H9 (cell line): Measurements from ENCODE around the gene ALKBH2. TPM values are rescaled to one million over a fixed set of nuclear protein-coding genes. Genes with fewer than 3 reads are reported as not detected.

Source experiments
- DNase-seq: peaks from one replicate; pipeline ENCODE4 v3.0.0-alpha.2; 2017
- H2AFZ ChIP-seq: one replicate; pipeline ENCODE4 v1.6.1; 2013; ENCODE audit warnings: mild to moderate bottlenecking, low read length, control low read depth, moderate library complexity
- H2AK5ac ChIP-seq: 2 replicates; pipeline ENCODE4 v1.6.1; 2013; ENCODE audit warnings: low read length, control low read depth, mixed read lengths; ENCODE audit not compliant: insufficient read length
- H2BK120ac ChIP-seq: one replicate; pipeline ENCODE4 v1.6.1; 2013; ENCODE audit warnings: low read depth, mild to moderate bottlenecking, low read length, control low read depth, inconsistent platforms; ENCODE audit not compliant: poor library complexity, severe bottlenecking
- H2BK12ac ChIP-seq: 2 replicates; pipeline ENCODE4 v1.6.1; 2013; ENCODE audit warnings: low read length, control low read depth, mixed read lengths, low read depth; ENCODE audit not compliant: insufficient read length
- H2BK15ac ChIP-seq: 2 replicates; pipeline ENCODE4 v1.6.1; 2013; ENCODE audit warnings: low read depth, low read length, control low read depth
- H2BK20ac ChIP-seq: one replicate; pipeline ENCODE4 v1.6.1; 2013; ENCODE audit warnings: low read depth, mild to moderate bottlenecking, low read length, control low read depth, inconsistent platforms; ENCODE audit not compliant: poor library complexity, severe bottlenecking
- H2BK5ac ChIP-seq: 2 replicates; pipeline ENCODE4 v1.6.1; 2013; ENCODE audit warnings: low read length, control low read depth, mixed read lengths; ENCODE audit not compliant: insufficient read length
- H3K14ac ChIP-seq: 2 replicates; pipeline ENCODE4 v1.6.1; 2013; ENCODE audit warnings: low read length, control low read depth; ENCODE audit not compliant: insufficient read depth
- H3K18ac ChIP-seq: 2 replicates; pipeline ENCODE4 v1.6.1; 2013; ENCODE audit warnings: low read depth, mild to moderate bottlenecking, mixed read lengths, low read length, control low read depth; ENCODE audit not compliant: insufficient read length
- H3K23ac ChIP-seq: 2 replicates; pipeline ENCODE4 v1.6.1; 2013; ENCODE audit warnings: low read length, control low read depth, mixed read lengths, low read depth; ENCODE audit not compliant: insufficient read length
- H3K23me2 ChIP-seq: 2 replicates; pipeline ENCODE4 v1.6.1; 2013; ENCODE audit warnings: low read depth, mild to moderate bottlenecking, mixed read lengths, low read length, control low read depth; ENCODE audit not compliant: insufficient read length, poor library complexity, severe bottlenecking
- H3K27ac ChIP-seq: 2 replicates; pipeline ENCODE4 v1.5.1; 2013; ENCODE audit warnings: low read length, control low read depth, mixed read lengths, low read depth; ENCODE audit not compliant: insufficient read length
- H3K27me3 ChIP-seq: 2 replicates; pipeline ENCODE4 v1.6.1; 2013; ENCODE audit warnings: low read length, control low read depth, inconsistent platforms; ENCODE audit not compliant: insufficient read depth
- H3K4ac ChIP-seq: 2 replicates; pipeline ENCODE4 v1.6.1; 2013; ENCODE audit warnings: low read depth, mild to moderate bottlenecking, control low read depth, inconsistent platforms, low read length, moderate library complexity
- H3K4me1 ChIP-seq: 2 replicates; pipeline ENCODE4 v1.6.1; 2013; ENCODE audit warnings: low read length, control low read depth, inconsistent platforms; ENCODE audit not compliant: insufficient read depth
- H3K4me2 ChIP-seq: 2 replicates; pipeline ENCODE4 v1.6.1; 2013; ENCODE audit warnings: low read length, control low read depth, mixed read lengths; ENCODE audit not compliant: insufficient read length, insufficient read depth
- H3K56ac ChIP-seq: 2 replicates; pipeline ENCODE4 v1.6.1; 2013; ENCODE audit warnings: low read depth, mild to moderate bottlenecking, mixed read lengths, low read length, control low read depth; ENCODE audit not compliant: insufficient read length
- H3K79me1 ChIP-seq: 2 replicates; pipeline ENCODE4 v1.6.1; 2013; ENCODE audit warnings: low read depth, mild to moderate bottlenecking, moderate library complexity, low read length, control low read depth, inconsistent platforms; ENCODE audit not compliant: insufficient read depth, poor library complexity, severe bottlenecking
- H3K79me2 ChIP-seq: 2 replicates; pipeline ENCODE4 v1.6.1; 2013; ENCODE audit warnings: low read length, control low read depth, inconsistent platforms; ENCODE audit not compliant: insufficient read depth
- H3K9ac ChIP-seq: 2 replicates; pipeline ENCODE4 v1.6.1; 2013; ENCODE audit warnings: low read length, control low read depth, mixed read lengths; ENCODE audit not compliant: insufficient read length; ENCODE audit errors: extremely low read depth
- H3K9me3 ChIP-seq: one replicate; pipeline ENCODE4 v1.6.1; 2013; ENCODE audit warnings: low read depth, low read length, inconsistent platforms; ENCODE audit not compliant: control insufficient read depth
- H3T11ph ChIP-seq: one replicate; pipeline ENCODE4 v1.6.1; 2013; ENCODE audit warnings: mild to moderate bottlenecking, low read length, control low read depth, inconsistent platforms
- H4K20me1 ChIP-seq: one replicate; pipeline ENCODE4 v1.6.1; 2013; ENCODE audit not compliant: control insufficient read depth, insufficient read length, insufficient read depth
- H4K5ac ChIP-seq: 2 replicates; pipeline ENCODE4 v1.6.1; 2013; ENCODE audit warnings: low read depth, mild to moderate bottlenecking, mixed read lengths, low read length, control low read depth; ENCODE audit not compliant: insufficient read length
- H4K8ac ChIP-seq: replicated peaks from 2 replicates; pipeline ENCODE4 v1.6.1; 2013; ENCODE audit warnings: low read length, control low read depth, mixed read lengths, low read depth; ENCODE audit not compliant: insufficient read length
- H4K91ac ChIP-seq: 2 replicates; pipeline ENCODE4 v1.6.1; 2013; ENCODE audit warnings: low read depth, mild to moderate bottlenecking, moderate library complexity, mixed read lengths, low read length, control low read depth; ENCODE audit not compliant: insufficient read length
- H3K27ac Mint-ChIP-seq, 3 experiments: 2 replicates in 2 of 3; 3 replicates in 1 of 3; pipeline ENCODE4 v1.8.0; 2020 to 2021; ENCODE audit warnings: mixed read lengths in 3 of 3, mild to moderate bottlenecking in 1 of 3, moderate library complexity in 1 of 3
- H3K27me3 Mint-ChIP-seq: 2 replicates; pipeline ENCODE4 v1.8.0; 2021; ENCODE audit warnings: low read depth, mild to moderate bottlenecking, moderate library complexity, mixed read lengths
- H3K36me3 Mint-ChIP-seq, 3 experiments: 2 replicates in 2 of 3; 3 replicates in 1 of 3; pipeline ENCODE4 v1.8.0; 2020 to 2021; ENCODE audit warnings: low read depth in 3 of 3, mixed read lengths in 3 of 3; ENCODE audit not compliant: insufficient read depth in 1 of 3
- H3K4me1 Mint-ChIP-seq, 2 experiments: 2 replicates each; pipeline ENCODE4 v1.8.0; 2020; ENCODE audit warnings: mixed read lengths in 2 of 2
- H3K4me3 Mint-ChIP-seq, 2 experiments: 2 replicates in 1 of 2; 3 replicates in 1 of 2; pipeline ENCODE4 v1.8.0; 2020 to 2021; ENCODE audit warnings: mild to moderate bottlenecking in 2 of 2, mixed read lengths in 2 of 2, moderate library complexity in 1 of 2
- H3K9me3 Mint-ChIP-seq, 2 experiments: 2 replicates in 1 of 2; 3 replicates in 1 of 2; pipeline ENCODE4 v1.8.0; 2020; ENCODE audit warnings: mild to moderate bottlenecking in 2 of 2, mixed read lengths in 2 of 2, moderate library complexity in 1 of 2
- WGBS: extraction: QIAGEN DNeasy Blood & Tissue Kit; methylation state at CpG from one replicate; pipeline ENCODE4 v1.1.7; 2013; ENCODE audit warnings: missing lambda C conversion rate, low lambda C conversion rate, mixed read lengths; ENCODE audit not compliant: insufficient read length; ENCODE audit errors: extremely low coverage; 5-methylcytosine and 5-hydroxymethylcytosine counted together
- total RNA-seq: library from RNA; stranded (reverse); gene quantifications from 2 replicates; pipeline ENCODE4 v1.2.1, GENCODE V29; 2021
- TF ChIP-seq, protein P1 (sequence below): fragments of 200-600 bp; sonication (generic); conservative IDR thresholded peaks from 3 replicates; pipeline ENCODE4 v1.8.0; 2021; ENCODE audit warnings: antibody characterized with exemption, mild to moderate bottlenecking

Gene ALKBH2
- total RNA-seq, 1 experiment from 2014 or later, result 24.4 TPM

DNA sequence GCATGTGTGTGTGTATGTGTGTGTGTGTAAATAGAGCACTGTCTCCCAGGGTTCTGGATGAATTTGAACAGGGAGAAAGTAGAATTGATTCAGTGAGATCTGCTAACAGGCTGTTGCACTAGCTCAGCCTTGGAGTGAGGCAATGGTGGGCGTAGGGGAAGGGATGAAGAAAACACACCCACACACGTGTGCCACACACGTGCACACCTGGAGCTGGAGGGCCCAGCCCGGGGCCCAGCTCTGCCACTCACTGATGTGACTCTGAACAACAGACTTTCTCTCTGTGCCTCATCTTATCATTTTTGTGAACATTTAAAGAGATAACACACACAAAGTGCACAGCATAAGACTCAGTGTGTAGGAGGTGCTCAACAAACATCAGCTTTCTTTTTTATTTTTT lies 27.3 kb upstream of the ALKBH2 start:
- Histone ChIP-seq H2BK15ac (no peak overlapping the region), H4K8ac (no peak overlapping the region), H2BK20ac (no peak overlapping the region), H2AFZ (no peak overlapping the region), H3K9me3 (no peaks in the 10 kb centered on the region), H2BK12ac (no peak overlapping the region), H3K27me3 (no peaks in the 10 kb centered on the region), H4K5ac (no peak overlapping the region), H3K4ac (no peak overlapping the region), H3K4me2 (no peak overlapping the region), H2AK5ac (no peak overlapping the region), H2BK120ac (no peak overlapping the region), H3K79me2 (no peaks in the 10 kb centered on the region), H4K91ac (no peak overlapping the region), H3K23ac (no peak overlapping the region), H3K56ac (no peak overlapping the region), H3K14ac (no peak overlapping the region), H3K4me1 (peaks cover 2% of the 10 kb centered on the region; the same call in 1 of the 2 replicates), H3K79me1 (no peaks in the 10 kb centered on the region), H3K23me2 (no peaks in the 10 kb centered on the region), H3K9ac (no peak overlapping the region), H3T11ph (no peak overlapping the region), H3K27ac (no peak overlapping the region), H3K18ac (no peak overlapping the region), H2BK5ac (no peak overlapping the region), H4K20me1 (no peaks in the 10 kb centered on the region)
- H3K27me3 Mint-ChIP-seq, result no peaks in the 10 kb centered on the region
- H3K9me3 Mint-ChIP-seq, result no peaks in the 10 kb centered on the region
- whole genome bisulfite sequencing, result no CpG with 5 or more reads among the region's 4 CpGs
- peaks cover 12 to 14% of the 10 kb centered on the region in 2 experiments for H3K4me1 Mint-ChIP-seq
- no peak overlapping the region for H3K4me3 Mint-ChIP-seq
- no peaks in the 10 kb centered on the region for H3K36me3 Mint-ChIP-seq
- H3K27ac Mint-ChIP-seq, result no peak overlapping the region
- DNase-seq, result no peak
- TF ChIP-seq, protein P1, sequence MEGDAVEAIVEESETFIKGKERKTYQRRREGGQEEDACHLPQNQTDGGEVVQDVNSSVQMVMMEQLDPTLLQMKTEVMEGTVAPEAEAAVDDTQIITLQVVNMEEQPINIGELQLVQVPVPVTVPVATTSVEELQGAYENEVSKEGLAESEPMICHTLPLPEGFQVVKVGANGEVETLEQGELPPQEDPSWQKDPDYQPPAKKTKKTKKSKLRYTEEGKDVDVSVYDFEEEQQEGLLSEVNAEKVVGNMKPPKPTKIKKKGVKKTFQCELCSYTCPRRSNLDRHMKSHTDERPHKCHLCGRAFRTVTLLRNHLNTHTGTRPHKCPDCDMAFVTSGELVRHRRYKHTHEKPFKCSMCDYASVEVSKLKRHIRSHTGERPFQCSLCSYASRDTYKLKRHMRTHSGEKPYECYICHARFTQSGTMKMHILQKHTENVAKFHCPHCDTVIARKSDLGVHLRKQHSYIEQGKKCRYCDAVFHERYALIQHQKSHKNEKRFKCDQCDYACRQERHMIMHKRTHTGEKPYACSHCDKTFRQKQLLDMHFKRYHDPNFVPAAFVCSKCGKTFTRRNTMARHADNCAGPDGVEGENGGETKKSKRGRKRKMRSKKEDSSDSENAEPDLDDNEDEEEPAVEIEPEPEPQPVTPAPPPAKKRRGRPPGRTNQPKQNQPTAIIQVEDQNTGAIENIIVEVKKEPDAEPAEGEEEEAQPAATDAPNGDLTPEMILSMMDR, result no peak
